Measurements from ENCODE around the gene PEAK3.
"Not testable (repeated sequence)": the region's sequence is repeated elsewhere in the genome, so short reads cannot be mapped to it uniquely, and the experiment has no call there.

The PEAK3 gene

GRCh38 chr19:2288338-2288817 lies 6.4 kb upstream of the PEAK3 start:
- DNase-seq = no peak

GRCh38 chr19:2287585-2288337 lies 5.8 kb upstream of the PEAK3 start:
- DNase-seq = no peak

GRCh38 chr19:2286402-2287140 lies 4.6 kb upstream of the PEAK3 start:
- no peak for DNase-seq

DNA sequence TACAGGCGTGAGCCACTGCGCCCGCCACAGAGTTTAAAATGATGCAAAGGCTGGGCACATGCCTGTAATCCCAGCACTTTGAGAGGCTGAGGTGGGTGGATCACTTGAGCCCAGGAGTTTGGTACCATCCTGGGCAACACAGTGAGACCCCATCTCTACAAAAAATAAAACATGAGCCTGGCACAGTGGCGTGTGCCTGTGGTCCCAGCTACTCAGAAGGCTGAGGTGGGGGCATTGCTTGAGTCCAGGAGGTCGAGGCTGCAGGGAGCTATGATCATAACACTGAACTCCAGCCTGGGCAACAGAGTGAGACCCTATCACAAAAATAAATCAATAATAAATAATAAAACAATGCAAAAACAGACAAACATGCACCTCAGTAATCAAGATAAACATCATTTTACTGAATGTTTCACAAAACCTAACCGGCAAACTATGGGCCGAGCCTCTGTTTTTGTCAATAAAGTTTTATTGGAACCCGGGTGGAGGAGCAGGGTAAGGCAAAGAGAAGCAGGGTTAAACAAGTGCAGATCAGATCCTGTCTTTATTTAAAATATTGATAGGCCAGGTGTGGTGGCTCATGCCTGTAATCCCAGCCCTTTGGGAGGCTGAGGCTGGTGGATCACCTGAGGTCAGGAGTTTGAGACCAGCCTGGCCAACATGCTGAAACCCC lies 2.0 kb upstream of the PEAK3 start:
- DNase-seq = no peak

GRCh38 chr19:2282862-2283237 lies 875 bp upstream of the PEAK3 start:
- no peak for DNase-seq

GRCh38 chr19:2281265-2282061 lies 512 bp downstream of the PEAK3 start:
- DNase-seq = not testable (repeated sequence)

- DNase-seq = no peak
Measured at GRCh38 chr19:2280633-2281264, 1.2 kb downstream of the PEAK3 start.

- DNase-seq = no peak
Measured at GRCh38 chr19:2278459-2279158, 3.4 kb downstream of the PEAK3 start.

DNA sequence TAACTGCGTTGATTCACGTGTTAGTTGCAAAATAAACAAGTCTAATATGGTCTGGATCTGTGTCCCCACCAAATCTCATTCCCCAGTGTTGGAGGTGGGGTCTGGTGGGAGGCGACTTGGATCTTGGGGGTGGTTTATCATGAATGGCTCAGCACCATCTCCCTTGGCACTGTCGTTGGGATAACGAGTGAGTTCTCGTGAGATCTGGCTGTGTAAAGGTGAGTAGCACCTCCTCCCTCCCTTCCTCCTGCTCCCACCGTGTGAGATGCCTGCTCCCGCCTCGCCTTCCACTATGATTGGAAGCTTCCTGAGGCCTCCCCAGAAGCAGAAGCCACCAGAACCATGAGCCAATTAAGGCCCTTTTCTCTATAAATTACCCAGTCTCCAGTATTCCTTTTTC lies 4.8 kb downstream of the PEAK3 start:
- no peak for DNase-seq

DNA sequence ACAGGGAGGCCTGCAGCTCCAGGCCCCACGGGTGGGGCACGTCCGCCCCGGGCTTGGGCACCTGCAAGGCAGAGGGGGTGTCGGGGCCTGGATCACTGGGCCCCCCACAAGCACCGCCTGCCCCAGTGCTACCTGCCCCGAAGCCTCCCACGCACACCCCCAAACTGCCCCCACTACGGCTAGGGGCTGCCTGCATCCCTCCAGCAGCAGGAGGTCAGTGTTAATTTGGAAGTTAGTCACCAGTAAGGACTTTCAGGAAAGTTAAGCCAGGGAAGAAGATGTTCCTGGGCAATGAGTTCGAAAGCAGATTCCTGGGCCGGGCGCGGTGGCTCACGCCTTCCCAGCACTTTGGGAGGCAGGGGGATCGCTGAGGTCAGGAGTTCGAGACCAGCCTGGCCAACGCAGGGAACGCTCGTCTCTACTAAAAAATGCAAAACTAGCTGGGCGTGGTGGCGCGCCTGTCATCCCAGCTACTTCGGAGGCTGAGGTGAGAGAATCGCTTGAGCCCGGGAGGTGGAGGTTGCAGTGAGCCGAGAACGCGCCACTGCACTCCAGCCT lies 5.5 kb downstream of the PEAK3 start:
- no peak for DNase-seq

DNA sequence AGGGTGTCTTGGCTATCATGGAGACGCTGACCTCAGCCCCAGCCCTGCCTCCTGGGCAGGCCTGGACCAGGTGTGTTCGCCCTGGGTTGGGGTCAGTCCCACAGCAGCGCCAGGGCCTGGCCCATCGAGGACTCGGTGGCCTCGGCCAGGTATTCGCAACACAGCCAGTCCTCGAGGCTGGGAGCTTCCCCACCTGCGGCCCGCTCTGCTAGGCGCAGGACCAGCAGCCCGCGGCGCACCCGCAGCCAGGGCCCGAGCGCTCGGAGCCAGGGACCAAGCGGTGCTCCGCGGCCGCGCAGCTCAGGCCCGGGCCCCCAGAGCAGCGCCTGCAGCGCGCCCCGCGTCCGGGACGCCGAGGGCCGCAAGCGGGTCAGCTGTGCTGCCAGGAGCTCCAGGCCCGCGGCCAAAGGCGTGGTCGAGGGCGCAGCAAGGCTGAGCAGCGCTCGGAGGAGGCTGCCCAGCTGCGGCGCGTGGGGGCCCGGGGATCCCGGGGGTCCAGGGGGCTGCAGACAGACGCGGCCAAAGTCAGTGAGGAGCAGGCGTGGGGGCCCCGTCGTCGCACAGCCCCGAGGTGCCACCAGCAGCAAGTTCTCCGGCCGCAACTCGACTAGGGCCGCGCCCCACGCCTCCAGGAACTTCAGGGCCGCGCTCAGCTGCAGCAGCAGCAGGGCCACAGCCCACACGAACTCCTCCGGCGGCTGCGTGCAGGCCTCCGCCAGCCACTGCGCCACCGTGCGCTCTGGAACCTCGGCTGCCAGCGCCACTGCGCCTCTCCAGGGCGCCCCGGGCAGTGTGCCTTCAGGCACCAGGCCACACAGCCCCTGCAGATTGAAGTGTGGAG lies 6.2 kb downstream of the PEAK3 start:
- DNase-seq = no peak

DNA sequence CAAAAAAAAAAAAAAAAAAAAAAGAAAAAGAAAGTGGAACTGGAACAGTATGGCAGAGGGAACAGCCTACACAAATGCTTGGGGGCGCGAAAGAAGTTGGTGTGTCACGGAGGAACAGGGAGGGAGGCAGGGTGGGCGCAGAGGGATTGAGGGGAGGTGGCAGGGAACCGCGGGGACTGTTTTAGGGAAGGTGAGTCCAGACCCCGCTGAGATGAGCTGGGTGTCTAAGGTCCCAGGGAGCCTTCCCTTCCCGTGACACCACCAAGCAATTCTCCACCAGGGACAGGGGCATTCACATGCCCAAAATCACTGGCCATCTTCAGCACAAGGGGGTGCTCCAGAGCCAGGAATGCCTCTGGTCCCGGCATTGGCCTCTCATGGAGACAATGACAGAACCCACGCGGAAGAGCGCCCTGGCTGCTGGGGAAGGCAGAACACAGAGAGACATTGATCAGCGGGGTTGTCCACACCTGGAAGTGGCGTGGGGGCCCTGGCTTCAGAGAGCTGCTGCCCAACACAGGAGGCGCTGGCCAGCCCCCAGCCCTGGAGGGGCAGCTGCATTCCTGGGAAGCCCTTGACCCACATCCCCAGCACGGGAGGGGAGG lies 6.9 kb downstream of the PEAK3 start:
- DNase-seq = peak; percentile 43

DNA sequence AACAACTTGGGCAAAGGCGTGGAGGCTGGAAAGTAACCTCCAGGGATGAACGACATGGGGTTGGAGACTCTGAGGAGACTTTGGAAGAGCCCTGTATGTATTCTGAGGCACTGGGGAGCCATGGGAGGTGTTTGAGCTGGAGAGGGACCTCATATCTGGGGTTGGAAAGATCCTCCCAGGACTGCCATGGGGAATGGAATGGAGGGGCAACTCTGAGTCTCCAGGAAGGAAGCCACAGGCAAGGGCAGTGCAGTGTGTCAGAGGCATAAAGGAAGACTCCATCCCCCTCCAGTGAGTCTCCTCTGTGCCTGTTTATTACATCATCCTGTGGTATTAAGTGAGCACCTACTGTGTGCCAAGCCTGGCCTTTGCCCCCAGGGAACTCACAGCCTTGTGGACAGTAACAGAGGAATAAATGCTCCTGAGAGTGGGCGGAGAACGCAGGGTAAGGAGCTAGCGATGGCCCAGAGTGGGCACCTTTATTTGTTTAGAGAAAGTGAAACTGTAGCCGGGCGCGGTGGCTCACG lies 7.7 kb downstream of the PEAK3 start:
- DNase-seq = no peak

DNA sequence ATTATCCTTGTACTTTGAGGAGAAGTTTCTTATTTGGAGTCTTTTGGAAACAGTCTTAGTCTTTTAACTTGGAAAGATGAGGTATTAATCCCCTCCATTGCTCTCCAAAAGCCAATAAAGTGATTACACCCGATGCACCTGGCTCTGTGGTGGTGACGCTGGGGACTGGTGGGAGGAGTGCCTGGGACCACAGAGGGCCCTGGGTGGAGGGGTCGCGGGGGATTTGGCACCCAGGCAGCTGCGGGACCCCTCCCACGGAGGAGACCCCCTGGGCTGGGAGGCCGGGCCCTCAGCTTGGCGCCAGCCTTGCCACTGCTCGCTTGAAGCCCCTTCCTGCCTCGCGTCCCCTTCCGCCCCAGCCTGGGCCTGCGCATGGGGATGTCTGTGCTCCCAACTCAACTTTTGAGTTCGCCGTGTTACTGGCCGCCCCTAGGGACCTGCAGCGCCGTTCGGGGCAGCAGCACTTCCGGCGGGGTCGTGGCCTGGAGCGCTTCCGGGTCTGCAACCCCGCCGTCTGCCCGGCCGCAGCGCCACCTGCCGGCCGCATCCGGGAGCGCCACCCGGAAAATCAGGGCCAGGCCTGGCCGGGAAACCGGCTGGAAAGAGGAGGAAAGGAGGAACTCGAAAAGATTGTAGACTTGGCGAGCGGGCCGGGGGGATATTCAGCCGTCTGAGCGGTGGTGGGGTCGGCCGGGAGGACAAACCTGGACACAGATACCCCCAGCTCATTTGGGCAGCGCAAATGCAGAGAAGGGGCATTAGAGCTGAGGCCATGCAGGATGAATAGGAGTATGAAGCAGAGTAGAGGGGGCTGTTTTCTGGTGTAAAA lies 8.4 kb downstream of the PEAK3 start:
- peak; percentile 21 for DNase-seq

DNA sequence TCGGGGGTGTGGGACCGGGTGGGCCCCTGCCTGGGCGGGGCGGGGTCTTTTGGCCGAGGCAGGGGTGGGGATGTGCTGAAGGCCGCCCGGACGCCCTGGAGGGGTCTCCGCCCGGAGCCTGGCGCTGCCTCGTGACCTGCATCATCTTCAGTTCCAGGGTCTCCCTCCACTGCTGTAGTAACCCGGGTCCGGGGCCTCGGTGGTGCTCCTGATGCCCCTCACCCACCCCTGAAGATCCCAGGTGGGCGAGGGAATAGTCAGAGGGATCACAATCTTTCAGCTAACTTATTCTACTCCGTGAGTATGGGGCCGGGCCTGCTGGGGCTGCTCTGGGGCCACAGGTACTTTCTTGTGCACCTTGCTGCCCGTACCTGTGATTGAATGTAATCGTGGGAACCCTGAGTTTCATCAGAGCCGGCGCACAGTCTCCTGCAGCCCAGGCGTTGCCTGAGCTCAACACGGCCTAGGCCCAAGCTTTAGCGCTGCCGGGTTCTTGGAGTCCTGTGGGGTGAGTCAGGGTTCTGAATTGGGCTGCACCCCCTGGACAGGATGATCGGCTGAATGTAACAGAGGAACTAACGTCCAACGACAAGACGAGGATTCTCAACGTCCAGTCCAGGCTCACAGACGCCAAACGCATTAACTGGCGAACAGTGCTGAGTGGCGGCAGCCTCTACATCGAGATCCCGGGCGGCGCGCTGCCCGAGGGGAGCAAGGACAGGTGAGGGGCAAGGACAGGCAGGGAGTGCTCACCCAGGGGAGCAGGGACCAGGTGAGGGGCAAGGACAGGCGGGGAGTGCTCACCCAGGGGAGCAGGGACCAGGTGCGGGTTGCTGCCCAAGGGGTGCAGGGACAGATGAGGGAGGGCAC lies 10.5 kb downstream of the PEAK3 start:
- DNase-seq = no peak

DNA sequence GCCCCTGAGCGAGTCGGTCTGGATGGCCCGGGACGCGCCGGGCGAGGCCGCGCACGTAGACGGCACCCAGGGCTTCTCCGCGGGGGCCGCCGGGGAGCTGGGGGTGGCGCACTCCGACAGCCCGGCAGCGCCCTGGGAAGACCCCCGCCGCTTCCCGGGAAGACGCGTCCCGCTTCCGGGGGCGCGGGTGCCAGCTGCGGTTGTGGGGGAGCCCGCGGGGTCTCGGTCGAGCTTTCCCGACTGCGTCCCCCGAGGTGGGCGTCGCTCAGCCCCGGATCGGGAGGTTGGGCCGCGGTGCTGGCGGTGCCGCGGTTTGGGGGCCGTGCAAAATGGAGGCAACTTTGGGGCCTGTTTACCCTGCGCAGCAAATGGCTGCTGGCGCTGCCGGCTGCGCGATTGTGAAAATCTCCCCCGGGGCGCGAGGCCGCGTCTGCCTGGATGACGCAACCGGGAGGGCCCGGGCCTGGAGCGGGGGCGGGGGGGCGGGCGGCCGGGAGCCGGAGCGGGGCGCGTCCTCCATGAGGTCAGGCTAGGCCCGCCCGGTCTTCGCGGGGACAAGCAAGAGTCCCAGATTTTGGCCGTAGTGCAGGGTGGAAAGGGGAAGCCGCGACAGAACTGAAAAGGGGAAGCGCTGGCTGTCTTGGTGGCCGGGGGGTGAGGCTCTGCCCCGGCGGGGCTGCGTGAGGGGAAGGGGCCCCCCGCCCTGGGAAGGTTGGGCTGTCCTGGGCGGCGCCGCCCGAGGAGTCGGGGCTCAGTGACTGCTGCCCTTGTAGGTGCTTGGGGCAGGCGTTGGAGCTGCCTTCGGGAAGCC lies 11.3 kb downstream of the PEAK3 start:
- DNase-seq = peak; percentile 44

- no peak for DNase-seq
Measured at GRCh38 chr19:2270157-2270422, 11.9 kb downstream of the PEAK3 start.
